ENCODE results near the gene OR2H1.

Gene OR2H1

DNA sequence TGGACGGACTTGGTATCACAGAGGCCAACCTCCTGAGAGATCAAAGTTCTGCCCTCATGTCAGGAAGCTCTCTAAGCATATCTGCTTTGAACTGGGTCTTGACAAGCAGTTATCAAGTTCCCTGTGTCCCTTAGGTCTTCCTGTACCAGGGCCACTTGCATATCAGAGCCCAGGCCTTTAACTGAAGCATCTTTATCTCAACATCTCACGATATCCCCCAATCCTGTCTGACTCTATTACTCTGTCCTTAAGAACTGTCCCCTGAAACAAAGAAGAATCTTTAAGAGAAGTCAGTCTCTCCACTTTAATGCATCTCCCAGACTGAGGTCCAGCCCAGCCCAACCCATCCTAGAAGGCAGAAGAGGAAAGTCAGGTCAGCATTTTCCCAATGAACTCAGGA is 22.6 kb downstream of the OR2H1 start:
- Histone ChIP-seq H3K36me3 (ENCODE audit: control insufficient read depth in 1 of 2, insufficient read depth in 2 of 2, low read length in 2 of 2) (no peaks in the 10 kb centered on the region), H3K27ac (ENCODE audit: low read depth, low read length) (no peak overlapping the region), H3K4me3 (ENCODE audit: low read depth in 1 of 2, low read length in 2 of 2) (no peak overlapping the region), H3K27me3 (ENCODE audit: control insufficient read depth in 1 of 2, insufficient read depth in 2 of 2, low read length in 2 of 2) (no peaks in the 10 kb centered on the region), H3K4me1 (ENCODE audit: control insufficient read depth in 1 of 2, insufficient read depth in 2 of 2, low read length in 2 of 2) (no peaks in the 10 kb centered on the region), H3K9me3 (ENCODE audit: control insufficient read depth in 1 of 2, low read length in 2 of 2) (no peaks in the 10 kb centered on the region), H3K9ac (ENCODE audit: low read depth in 1 of 2, low read length in 2 of 2) (no peak overlapping the region)

DNA sequence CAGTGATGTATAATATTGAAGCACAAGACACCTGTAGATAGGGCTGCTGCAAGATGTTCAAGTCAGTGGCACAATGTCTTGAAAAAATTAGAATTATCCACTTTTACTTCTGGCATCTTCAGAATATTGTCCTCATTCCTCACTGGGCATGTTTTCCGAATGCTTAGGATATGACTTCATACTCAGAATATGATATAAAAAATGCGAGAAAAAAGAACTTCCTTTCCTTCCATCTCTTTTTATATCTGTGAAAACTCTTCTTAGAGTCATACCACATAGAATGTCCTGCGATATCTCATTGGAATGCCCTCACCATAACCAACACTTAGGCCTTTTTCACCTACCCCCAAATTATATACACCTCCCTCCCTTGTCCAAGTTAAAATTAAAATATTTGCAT is 26.2 kb downstream of the OR2H1 start:
- H3K9ac ChIP-seq (ENCODE audit: low read depth in 1 of 2, low read length in 2 of 2), result no peak overlapping the region
- no peak overlapping the region for H3K4me3 ChIP-seq (ENCODE audit: low read depth in 1 of 2, low read length in 2 of 2)
- no peaks in the 10 kb centered on the region for H3K27me3 ChIP-seq (ENCODE audit: control insufficient read depth in 1 of 2, insufficient read depth in 2 of 2, low read length in 2 of 2)
- no peaks in the 10 kb centered on the region for H3K36me3 ChIP-seq (ENCODE audit: control insufficient read depth in 1 of 2, insufficient read depth in 2 of 2, low read length in 2 of 2)
- H3K27ac ChIP-seq (ENCODE audit: low read depth, low read length), result no peak overlapping the region
- H3K9me3 ChIP-seq (ENCODE audit: control insufficient read depth in 1 of 2, low read length in 2 of 2), result no peaks in the 10 kb centered on the region
- no peaks in the 10 kb centered on the region for H3K4me1 ChIP-seq (ENCODE audit: control insufficient read depth in 1 of 2, insufficient read depth in 2 of 2, low read length in 2 of 2)

DNA sequence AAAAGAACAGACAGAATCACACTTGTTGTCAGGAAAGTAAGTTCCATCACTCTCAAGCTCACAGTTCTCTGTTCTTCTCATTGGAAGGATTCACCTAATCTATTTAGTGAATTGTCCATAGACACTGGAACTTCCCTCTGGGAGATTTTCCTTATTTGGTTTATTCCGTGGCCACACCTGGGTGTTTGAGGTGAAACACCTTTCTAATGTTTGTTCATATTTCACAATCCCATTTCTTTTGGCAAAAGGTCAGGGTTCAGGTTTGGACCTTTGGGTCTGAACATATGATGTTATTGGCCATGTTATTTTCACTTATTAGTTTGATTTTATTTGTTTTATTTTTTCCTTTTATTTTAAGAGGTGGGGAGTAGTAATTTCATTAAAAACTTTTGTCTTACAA is 26.8 kb downstream of the OR2H1 start:
- H3K27ac ChIP-seq (ENCODE audit: low read depth, low read length), result no peak overlapping the region
- H3K9me3 ChIP-seq (ENCODE audit: control insufficient read depth in 1 of 2, low read length in 2 of 2), result no peaks in the 10 kb centered on the region
- no peaks in the 10 kb centered on the region for H3K36me3 ChIP-seq (ENCODE audit: control insufficient read depth in 1 of 2, insufficient read depth in 2 of 2, low read length in 2 of 2)
- no peaks in the 10 kb centered on the region for H3K27me3 ChIP-seq (ENCODE audit: control insufficient read depth in 1 of 2, insufficient read depth in 2 of 2, low read length in 2 of 2)
- H3K9ac ChIP-seq (ENCODE audit: low read depth in 1 of 2, low read length in 2 of 2), result no peak overlapping the region
- no peak overlapping the region for H3K4me3 ChIP-seq (ENCODE audit: low read depth in 1 of 2, low read length in 2 of 2)
- H3K4me1 ChIP-seq (ENCODE audit: control insufficient read depth in 1 of 2, insufficient read depth in 2 of 2, low read length in 2 of 2), result no peaks in the 10 kb centered on the region

DNA sequence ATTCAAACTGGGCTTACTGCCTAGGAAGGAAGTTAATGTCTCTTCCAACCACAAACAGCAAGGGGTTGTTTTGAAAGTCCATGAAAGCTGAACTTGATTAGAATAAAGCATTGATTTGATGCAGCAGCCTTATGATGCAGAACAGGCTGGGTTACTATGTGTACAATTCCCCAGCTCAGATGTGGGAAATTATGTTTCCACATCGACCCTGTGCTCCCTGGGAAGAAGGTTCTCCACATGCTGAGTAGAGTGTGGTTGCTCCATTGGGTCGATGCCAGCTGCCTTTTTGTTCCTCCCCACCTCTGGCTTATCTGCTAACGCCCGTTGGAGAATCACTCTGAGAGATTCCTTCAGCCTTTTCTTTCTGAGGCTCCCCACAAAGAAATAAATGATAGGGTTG is 29.6 kb downstream of the OR2H1 start:
- H3K4me3 ChIP-seq (ENCODE audit: low read depth in 1 of 2, low read length in 2 of 2), result no peak overlapping the region
- no peak overlapping the region for H3K27ac ChIP-seq (ENCODE audit: low read depth, low read length)
- H3K9ac ChIP-seq (ENCODE audit: low read depth in 1 of 2, low read length in 2 of 2), result no peak overlapping the region

DNA sequence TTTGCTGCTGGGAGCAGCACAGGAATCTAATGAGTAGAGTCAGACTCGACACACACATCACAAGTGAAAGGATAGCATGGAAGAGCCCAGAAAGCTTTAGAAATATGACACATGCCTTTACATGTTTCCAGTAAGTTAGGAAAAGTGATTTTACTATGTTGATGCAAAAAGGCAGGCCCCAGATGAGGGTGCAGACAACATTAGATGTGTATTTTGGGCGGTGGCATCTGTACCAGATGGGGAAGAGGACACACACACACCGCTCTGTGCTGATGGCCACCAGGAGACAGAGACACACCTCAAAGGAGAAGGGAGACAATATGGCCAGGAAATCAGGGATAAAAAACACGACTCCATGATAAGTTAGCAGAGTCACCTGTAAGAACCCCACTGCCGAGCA is 30.2 kb downstream of the OR2H1 start:
- Histone ChIP-seq H3K36me3 (ENCODE audit: control insufficient read depth in 1 of 2, insufficient read depth in 2 of 2, low read length in 2 of 2) (no peaks in the 10 kb centered on the region), H3K9me3 (ENCODE audit: control insufficient read depth in 1 of 2, low read length in 2 of 2) (no peaks in the 10 kb centered on the region), H3K4me3 (ENCODE audit: low read depth in 1 of 2, low read length in 2 of 2) (no peak overlapping the region), H3K9ac (ENCODE audit: low read depth in 1 of 2, low read length in 2 of 2) (no peak overlapping the region), H3K4me1 (ENCODE audit: control insufficient read depth in 1 of 2, insufficient read depth in 2 of 2, low read length in 2 of 2) (no peaks in the 10 kb centered on the region), H3K27me3 (ENCODE audit: control insufficient read depth in 1 of 2, insufficient read depth in 2 of 2, low read length in 2 of 2) (no peaks in the 10 kb centered on the region), H3K27ac (ENCODE audit: low read depth, low read length) (no peak overlapping the region)

More for the DNA sequence above, 29.6 kb downstream of the OR2H1 start:
- Histone ChIP-seq H3K36me3 (ENCODE audit: control insufficient read depth in 1 of 2, insufficient read depth in 2 of 2, low read length in 2 of 2) (no peaks in the 10 kb centered on the region), H3K9me3 (ENCODE audit: control insufficient read depth in 1 of 2, low read length in 2 of 2) (no peaks in the 10 kb centered on the region), H3K27me3 (ENCODE audit: control insufficient read depth in 1 of 2, insufficient read depth in 2 of 2, low read length in 2 of 2) (no peaks in the 10 kb centered on the region), H3K4me1 (ENCODE audit: control insufficient read depth in 1 of 2, insufficient read depth in 2 of 2, low read length in 2 of 2) (no peaks in the 10 kb centered on the region)

DNA sequence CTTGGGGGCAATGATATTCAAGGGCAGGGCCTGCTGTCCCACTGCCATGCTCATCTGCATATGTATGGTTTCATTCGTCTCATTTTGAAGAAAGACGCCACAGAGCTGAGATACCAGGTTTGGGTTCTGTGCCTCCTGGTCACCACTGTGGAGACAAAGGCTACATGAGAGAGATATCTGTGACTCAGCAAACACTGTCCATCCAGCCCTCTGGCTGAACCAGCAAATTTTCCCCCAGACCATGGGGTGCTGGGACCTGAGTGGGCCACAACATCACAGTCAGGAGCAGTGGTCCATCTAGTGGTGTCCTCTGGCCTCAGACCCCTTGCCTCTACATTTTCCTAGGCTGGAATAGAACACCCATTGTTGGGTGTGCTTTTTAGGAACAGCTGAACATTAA is 30.7 kb downstream of the OR2H1 start, which contains the start of gene MAS1L:
MAS1L (minus strand) TSS at position 297 of the 400 bp plus-strand sequence; CDS start at position 243, 54 bp downstream.
- no peaks in the 10 kb centered on the region for H3K27me3 ChIP-seq (ENCODE audit: control insufficient read depth in 1 of 2, insufficient read depth in 2 of 2, low read length in 2 of 2)
- H3K9me3 ChIP-seq (ENCODE audit: control insufficient read depth in 1 of 2, low read length in 2 of 2), result no peaks in the 10 kb centered on the region
- no peak within 1 kb of the TSS for H3K4me3 ChIP-seq (ENCODE audit: low read depth in 1 of 2, low read length in 2 of 2)
- H3K27ac ChIP-seq (ENCODE audit: low read depth, low read length), result no peak within 1 kb of the TSS
- no peaks in the 10 kb centered on the region for H3K36me3 ChIP-seq (ENCODE audit: control insufficient read depth in 1 of 2, insufficient read depth in 2 of 2, low read length in 2 of 2)
- no peak within 1 kb of the TSS for H3K9ac ChIP-seq (ENCODE audit: low read depth in 1 of 2, low read length in 2 of 2)
- no peaks in the 10 kb centered on the region for H3K4me1 ChIP-seq (ENCODE audit: control insufficient read depth in 1 of 2, insufficient read depth in 2 of 2, low read length in 2 of 2)

DNA sequence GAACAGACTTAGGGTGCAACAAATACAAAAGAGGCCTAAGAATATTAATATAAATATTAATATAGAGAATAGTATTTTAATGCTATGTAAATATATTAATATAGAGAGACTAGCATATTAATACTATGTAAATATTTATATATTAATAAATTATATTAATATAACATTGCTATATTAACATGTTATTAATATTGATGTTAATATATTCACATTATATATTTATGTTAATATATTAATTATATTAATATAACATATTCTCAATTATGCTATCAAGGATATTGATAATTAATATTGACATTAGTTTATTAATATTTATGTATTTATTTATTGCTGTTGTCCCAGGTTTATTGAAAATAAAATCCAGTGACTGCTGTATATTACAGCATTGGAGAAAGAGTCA is 31.9 kb downstream of the OR2H1 start:
- Histone ChIP-seq H3K27ac (ENCODE audit: low read depth, low read length) (no peak overlapping the region), H3K36me3 (ENCODE audit: control insufficient read depth in 1 of 2, insufficient read depth in 2 of 2, low read length in 2 of 2) (no peaks in the 10 kb centered on the region), H3K9me3 (ENCODE audit: control insufficient read depth in 1 of 2, low read length in 2 of 2) (no peaks in the 10 kb centered on the region), H3K9ac (ENCODE audit: low read depth in 1 of 2, low read length in 2 of 2) (no peak overlapping the region), H3K4me3 (ENCODE audit: low read depth in 1 of 2, low read length in 2 of 2) (no peak overlapping the region), H3K27me3 (ENCODE audit: control insufficient read depth in 1 of 2, insufficient read depth in 2 of 2, low read length in 2 of 2) (no peaks in the 10 kb centered on the region), H3K4me1 (ENCODE audit: control insufficient read depth in 1 of 2, insufficient read depth in 2 of 2, low read length in 2 of 2) (no peaks in the 10 kb centered on the region)

DNA sequence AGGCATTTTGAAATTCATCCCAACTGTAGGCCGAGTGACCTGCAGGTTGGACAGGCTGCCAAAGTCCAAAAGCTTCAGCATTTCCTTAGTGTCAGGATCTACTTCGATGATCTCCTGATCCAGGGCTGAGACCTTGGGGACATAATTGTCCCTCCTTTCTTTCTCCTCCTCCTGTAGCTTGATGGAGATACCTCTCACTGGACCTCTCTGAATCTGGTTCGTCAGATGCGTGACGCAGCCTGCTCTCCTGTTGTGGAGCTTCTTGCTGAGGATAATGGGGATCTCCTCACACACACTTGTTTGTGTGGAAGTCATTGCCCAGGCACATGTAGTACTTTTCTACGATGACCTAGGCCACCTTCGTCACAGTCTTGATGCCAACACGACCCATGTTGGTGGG is 32.3 kb downstream of the OR2H1 start:
- no peaks in the 10 kb centered on the region for H3K36me3 ChIP-seq (ENCODE audit: control insufficient read depth in 1 of 2, insufficient read depth in 2 of 2, low read length in 2 of 2)
- H3K9me3 ChIP-seq (ENCODE audit: control insufficient read depth in 1 of 2, low read length in 2 of 2), result no peaks in the 10 kb centered on the region
- H3K9ac ChIP-seq (ENCODE audit: low read depth in 1 of 2, low read length in 2 of 2), result no peak overlapping the region
- no peaks in the 10 kb centered on the region for H3K4me1 ChIP-seq (ENCODE audit: control insufficient read depth in 1 of 2, insufficient read depth in 2 of 2, low read length in 2 of 2)
- no peak overlapping the region for H3K27ac ChIP-seq (ENCODE audit: low read depth, low read length)
- H3K27me3 ChIP-seq (ENCODE audit: control insufficient read depth in 1 of 2, insufficient read depth in 2 of 2, low read length in 2 of 2), result no peaks in the 10 kb centered on the region
- H3K4me3 ChIP-seq (ENCODE audit: low read depth in 1 of 2, low read length in 2 of 2), result no peak overlapping the region

DNA sequence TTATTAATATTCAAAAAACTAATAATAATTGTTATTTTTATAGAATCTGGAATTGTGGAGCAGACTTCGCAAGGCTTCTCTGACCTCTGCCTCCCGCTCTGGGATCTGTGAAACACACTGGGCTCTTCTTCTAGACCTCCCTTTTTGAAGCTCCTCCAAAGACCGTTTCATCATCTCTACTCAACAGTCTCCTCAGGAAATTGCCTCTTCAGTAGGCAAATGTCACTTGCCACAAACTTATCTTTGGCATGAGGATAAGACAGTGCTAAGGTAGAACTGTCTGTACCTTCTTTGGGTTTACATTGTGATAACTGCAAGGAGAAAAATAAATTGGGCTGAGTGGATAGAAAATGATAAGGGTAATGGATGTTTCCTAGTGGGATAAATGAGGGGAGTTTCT is 33.1 kb downstream of the OR2H1 start:
- Histone ChIP-seq H3K4me1 (ENCODE audit: control insufficient read depth in 1 of 2, insufficient read depth in 2 of 2, low read length in 2 of 2) (no peaks in the 10 kb centered on the region), H3K27me3 (ENCODE audit: control insufficient read depth in 1 of 2, insufficient read depth in 2 of 2, low read length in 2 of 2) (no peaks in the 10 kb centered on the region), H3K4me3 (ENCODE audit: low read depth in 1 of 2, low read length in 2 of 2) (no peak overlapping the region), H3K9ac (ENCODE audit: low read depth in 1 of 2, low read length in 2 of 2) (no peak overlapping the region), H3K27ac (ENCODE audit: low read depth, low read length) (no peak overlapping the region), H3K36me3 (ENCODE audit: control insufficient read depth in 1 of 2, insufficient read depth in 2 of 2, low read length in 2 of 2) (no peaks in the 10 kb centered on the region), H3K9me3 (ENCODE audit: control insufficient read depth in 1 of 2, low read length in 2 of 2) (no peaks in the 10 kb centered on the region)

DNA sequence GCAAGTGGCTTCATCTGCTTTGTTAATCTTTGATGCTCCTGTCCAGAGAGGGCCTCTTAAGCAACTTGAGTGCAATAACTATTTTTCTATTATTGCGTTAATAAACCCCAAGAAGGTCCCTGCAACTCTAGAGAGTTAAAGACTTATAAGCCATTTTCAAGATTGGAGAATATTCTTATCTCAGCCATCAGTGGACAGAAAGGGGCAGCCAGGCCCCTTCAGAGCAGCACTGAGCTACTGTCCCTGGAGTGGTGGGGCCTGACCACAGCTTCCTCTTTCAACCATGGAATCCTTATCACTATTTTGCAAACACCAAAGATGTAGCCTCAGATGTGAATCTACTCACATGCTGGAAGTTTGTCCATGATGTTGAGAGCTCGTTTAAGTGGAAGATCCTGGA is 33.6 kb downstream of the OR2H1 start:
- no peak overlapping the region for H3K4me3 ChIP-seq (ENCODE audit: low read depth in 1 of 2, low read length in 2 of 2)
- no peak overlapping the region for H3K9ac ChIP-seq (ENCODE audit: low read depth in 1 of 2, low read length in 2 of 2)
- no peaks in the 10 kb centered on the region for H3K36me3 ChIP-seq (ENCODE audit: control insufficient read depth in 1 of 2, insufficient read depth in 2 of 2, low read length in 2 of 2)
- H3K9me3 ChIP-seq (ENCODE audit: control insufficient read depth in 1 of 2, low read length in 2 of 2), result no peaks in the 10 kb centered on the region
- no peaks in the 10 kb centered on the region for H3K27me3 ChIP-seq (ENCODE audit: control insufficient read depth in 1 of 2, insufficient read depth in 2 of 2, low read length in 2 of 2)
- H3K4me1 ChIP-seq (ENCODE audit: control insufficient read depth in 1 of 2, insufficient read depth in 2 of 2, low read length in 2 of 2), result no peaks in the 10 kb centered on the region
- H3K27ac ChIP-seq (ENCODE audit: low read depth, low read length), result no peak overlapping the region

DNA sequence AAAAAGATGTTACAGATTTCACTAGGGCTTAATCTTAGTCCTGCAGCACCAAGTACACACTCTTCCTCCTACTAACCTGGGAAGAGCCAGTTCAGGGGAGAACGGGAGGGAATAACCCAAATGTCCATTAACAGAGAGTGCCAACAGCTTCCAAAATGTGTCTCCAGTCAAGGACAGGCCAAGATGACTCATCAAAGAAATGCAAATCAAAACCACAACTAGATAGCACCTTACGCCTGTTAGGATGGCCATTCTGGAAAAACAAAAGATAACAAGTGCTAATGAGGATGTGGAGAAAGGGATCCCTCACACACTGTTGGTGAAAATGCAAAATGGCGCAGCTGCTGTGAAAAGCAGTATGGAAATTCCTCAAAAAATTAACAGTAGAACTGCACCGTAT is 34.6 kb downstream of the OR2H1 start:
- no peaks in the 10 kb centered on the region for H3K4me1 ChIP-seq (ENCODE audit: control insufficient read depth in 1 of 2, insufficient read depth in 2 of 2, low read length in 2 of 2)
- no peaks in the 10 kb centered on the region for H3K36me3 ChIP-seq (ENCODE audit: control insufficient read depth in 1 of 2, insufficient read depth in 2 of 2, low read length in 2 of 2)
- no peak overlapping the region for H3K9ac ChIP-seq (ENCODE audit: low read depth in 1 of 2, low read length in 2 of 2)
- no peaks in the 10 kb centered on the region for H3K27me3 ChIP-seq (ENCODE audit: control insufficient read depth in 1 of 2, insufficient read depth in 2 of 2, low read length in 2 of 2)
- H3K27ac ChIP-seq (ENCODE audit: low read depth, low read length), result no peak overlapping the region
- H3K4me3 ChIP-seq (ENCODE audit: low read depth in 1 of 2, low read length in 2 of 2), result no peak overlapping the region
- no peaks in the 10 kb centered on the region for H3K9me3 ChIP-seq (ENCODE audit: control insufficient read depth in 1 of 2, low read length in 2 of 2)
